PC-9 (cell line): ENCODE measurements around the gene METTL8. TPM values are rescaled to one million over a fixed set of nuclear protein-coding genes. Genes with fewer than 3 reads are reported as not detected.

Experiments
- BruUV-seq: library from RNA; stranded (reverse); fragments of 400-500 nt; replicated peaks from 2 replicates; lab custom pipeline; 2021; lab: Mats Ljungman, UMichigan
- CTCF ChIA-PET: fragments of 300-600 bp; sonication (Branson Sonifier 250); formaldehyde crosslinking; loops from one replicate; lab custom pipeline; 2022; ENCODE audit warnings: antibody characterized with exemption; lab: Charles Lee
- POLR2A ChIA-PET: fragments of 300-600 bp; sonication (Branson Sonifier 250); formaldehyde crosslinking; loops from one replicate; lab custom pipeline; 2022; ENCODE audit warnings: antibody characterized with exemption; ENCODE audit not compliant: unreplicated experiment; lab: Charles Lee
- DNase-seq, 2 experiments: peaks; one replicate each; pipeline versions ENCODE4 v3.0.0 to v3.0.0-alpha.2; 2015 to 2022; ENCODE audit warnings: mixed read lengths in 1 of 2
- H2AFZ ChIP-seq: fragments of 200-600 bp; sonication (generic); 2 replicates; pipeline ENCODE4 v1.8.1; 2017; ENCODE audit warnings: antibody characterized with exemption
- H3F3A ChIP-seq: fragments of 200-600 bp; sonication (generic); 2 replicates; pipeline ENCODE4 v1.8.1; 2017; ENCODE audit warnings: antibody characterized with exemption, mild to moderate bottlenecking, low read depth; ENCODE audit not compliant: insufficient read depth
- H3K27ac ChIP-seq: fragments of 200-600 bp; sonication (generic); 2 replicates; pipeline ENCODE4 v1.6.1; 2016; ENCODE audit warnings: mixed run types
- H3K27me3 ChIP-seq: fragments of 200-600 bp; sonication (generic); 2 replicates; pipeline ENCODE4 v1.6.1; 2016; ENCODE audit warnings: low read depth, mixed run types; ENCODE audit not compliant: insufficient read depth
- H3K36me3 ChIP-seq: fragments of 200-600 bp; sonication (generic); 2 replicates; pipeline ENCODE4 v1.6.1; 2016; ENCODE audit warnings: low read depth, mixed run types
- H3K4me1 ChIP-seq: fragments of 200-600 bp; sonication (generic); replicated peaks from 2 replicates; pipeline ENCODE4 v1.6.1; 2016; ENCODE audit warnings: mixed run types; ENCODE audit not compliant: insufficient read depth
- H3K4me2 ChIP-seq: fragments of 200-600 bp; sonication (generic); 2 replicates; pipeline ENCODE4 v1.6.1; 2017; ENCODE audit warnings: mixed run types
- H3K4me3 ChIP-seq: fragments of 200-600 bp; sonication (generic); 2 replicates; pipeline ENCODE4 v1.6.1; 2016; ENCODE audit warnings: mixed run types
- H3K79me2 ChIP-seq: fragments of 200-600 bp; sonication (generic); 2 replicates; pipeline ENCODE4 v1.6.1; 2017; ENCODE audit warnings: low read depth, mixed run types
- H3K9me2 ChIP-seq: fragments of 200-600 bp; sonication (generic); 2 replicates; pipeline ENCODE4 v1.8.1; 2017; ENCODE audit warnings: mild to moderate bottlenecking; ENCODE audit not compliant: insufficient read depth
- H3K9me3 ChIP-seq: fragments of 200-600 bp; sonication (generic); 2 replicates; pipeline ENCODE4 v1.8.1; 2016; ENCODE audit warnings: low read depth; ENCODE audit not compliant: insufficient read depth
- H4K20me1 ChIP-seq: fragments of 200-600 bp; sonication (generic); 2 replicates; pipeline ENCODE4 v1.8.1; 2017; ENCODE audit not compliant: insufficient read depth
- EZH2 ChIP-seq: fragments of 200-600 bp; sonication (generic); IDR thresholded peaks from 2 replicates; pipeline ENCODE4 v1.8.0; 2017; ENCODE audit warnings: antibody characterized with exemption, low read depth
- intact Hi-C: fragments of 100-400 bp; cut with micrococcal nuclease; formaldehyde crosslinking; loops from one replicate; pipeline ENCODE4 v1.10.0; 2022; ENCODE audit not compliant: unreplicated experiment
- total RNA-seq: library from RNA; stranded (reverse); gene quantifications from 2 replicates; pipeline ENCODE4 v1.2.3, GENCODE V29; 2021
- TF ChIP-seq, protein P1 (sequence below): fragments of 200-600 bp; sonication (generic); conservative IDR thresholded peaks from 2 replicates; pipeline ENCODE4 v1.6.1; 2017; ENCODE audit warnings: mixed run types, antibody characterized with exemption, mild to moderate bottlenecking, moderate library complexity

METTL8 gene
- total RNA-seq, 1 experiment from 2014 or later = 21.8 TPM

DNA sequence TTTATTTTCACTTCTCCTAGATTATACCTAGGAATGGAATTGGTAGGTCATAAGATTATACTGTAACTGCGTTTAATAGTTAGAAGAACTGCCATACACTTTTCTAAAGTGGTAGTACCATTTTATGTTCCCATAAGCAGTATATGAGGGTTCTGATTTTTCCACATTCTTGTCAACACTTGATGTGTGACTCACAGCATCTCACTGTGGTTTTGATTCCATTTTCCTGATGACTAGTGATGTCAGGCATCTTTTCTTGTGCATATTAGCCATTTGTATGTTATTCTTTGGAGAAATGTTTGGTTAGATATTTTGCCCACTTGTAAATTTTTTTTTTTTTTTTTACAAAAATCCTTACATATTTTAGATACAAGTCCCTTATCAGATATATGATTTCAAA is 2.5 kb upstream of the METTL8 start:
- POLR2A ChIA-PET = no interaction called here

DNA sequence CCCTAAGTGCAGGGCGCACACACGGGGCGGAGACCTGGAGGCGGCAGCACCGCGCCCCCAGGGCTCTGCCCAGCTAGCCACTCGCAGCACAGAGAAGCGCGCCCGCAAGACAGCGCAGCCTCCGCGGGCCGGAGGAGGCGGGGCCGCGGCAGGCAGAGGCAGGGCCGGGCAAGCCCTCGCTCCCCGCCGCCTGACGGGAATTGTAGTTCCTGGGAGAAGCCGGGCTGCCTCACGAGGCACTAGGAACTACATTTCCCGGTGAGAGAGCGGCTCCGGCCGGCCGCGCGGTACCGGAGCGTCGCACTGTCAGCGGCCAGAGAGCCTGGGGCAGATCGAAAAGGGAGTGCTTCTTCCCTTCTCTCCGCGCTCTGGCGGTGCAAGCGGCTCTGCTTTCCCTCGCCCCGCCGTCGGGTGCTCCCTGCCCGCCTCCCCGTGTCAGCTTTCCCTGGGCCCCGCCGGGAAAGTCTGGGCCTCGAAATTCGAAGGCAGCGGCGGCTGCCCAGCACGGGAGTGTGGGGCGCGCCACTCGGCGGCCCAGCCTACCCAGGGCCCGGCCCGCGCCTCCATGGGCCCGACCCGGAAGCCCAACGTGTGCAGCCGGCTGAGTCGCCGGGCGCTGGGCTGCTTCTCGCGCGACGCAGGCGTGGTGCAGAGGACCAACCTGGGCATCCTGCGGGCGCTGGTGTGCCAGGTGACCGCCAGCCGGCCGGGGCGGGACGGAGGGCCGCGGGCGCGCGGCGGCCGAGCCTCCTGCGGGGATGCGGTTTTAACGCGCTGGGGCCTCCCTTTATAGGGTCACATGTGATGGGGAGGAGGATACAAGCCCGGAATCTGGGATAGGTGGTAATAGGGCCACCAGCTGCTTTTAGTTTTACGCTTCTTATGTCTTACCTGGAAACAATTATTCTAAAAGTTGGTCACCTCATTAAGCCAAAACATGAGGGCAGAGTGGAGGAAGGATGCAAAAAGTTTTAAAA is 511 bp upstream of the METTL8 start, which contains the start of gene DCAF17:
Gene DCAF17 (plus strand): TSS at position 214 of the 977 bp plus-strand sequence. CDS start 352 bp downstream, at position 566.
- no peaks in the 10 kb centered on the region for H4K20me1 ChIP-seq
- peak within 1 kb of the TSS; percentile 87 for H3K4me2 ChIP-seq
- ChIA-PET POLR2A (interaction anchor here (0.5 to 0.6 kb wide), 5 partner anchors 143 to 1982 kb away, joined by 3 to 14 read pairs (median 4); no protein-coding TSS in a partner anchor), CTCF (interaction anchor here (1.1 kb wide), 1 partner anchor 95 kb away, joined by 4 read pairs; no protein-coding TSS in a partner anchor)
- intact Hi-C loops = loop anchor here (1.0 to 10.0 kb wide), 6 partner anchors 88 to 670 kb away; partner anchors contain the start of genes CYBRD1, DLX2 and GORASP2
- H3K9me3 ChIP-seq = no peaks in the 10 kb centered on the region
- TSS peak; percentile 55 for BruUV-seq
- H3F3A ChIP-seq = peaks cover 38% of the 10 kb centered on the region
- H3K9me2 ChIP-seq = no peaks in the 10 kb centered on the region
- TF ChIP-seq, protein P1, sequence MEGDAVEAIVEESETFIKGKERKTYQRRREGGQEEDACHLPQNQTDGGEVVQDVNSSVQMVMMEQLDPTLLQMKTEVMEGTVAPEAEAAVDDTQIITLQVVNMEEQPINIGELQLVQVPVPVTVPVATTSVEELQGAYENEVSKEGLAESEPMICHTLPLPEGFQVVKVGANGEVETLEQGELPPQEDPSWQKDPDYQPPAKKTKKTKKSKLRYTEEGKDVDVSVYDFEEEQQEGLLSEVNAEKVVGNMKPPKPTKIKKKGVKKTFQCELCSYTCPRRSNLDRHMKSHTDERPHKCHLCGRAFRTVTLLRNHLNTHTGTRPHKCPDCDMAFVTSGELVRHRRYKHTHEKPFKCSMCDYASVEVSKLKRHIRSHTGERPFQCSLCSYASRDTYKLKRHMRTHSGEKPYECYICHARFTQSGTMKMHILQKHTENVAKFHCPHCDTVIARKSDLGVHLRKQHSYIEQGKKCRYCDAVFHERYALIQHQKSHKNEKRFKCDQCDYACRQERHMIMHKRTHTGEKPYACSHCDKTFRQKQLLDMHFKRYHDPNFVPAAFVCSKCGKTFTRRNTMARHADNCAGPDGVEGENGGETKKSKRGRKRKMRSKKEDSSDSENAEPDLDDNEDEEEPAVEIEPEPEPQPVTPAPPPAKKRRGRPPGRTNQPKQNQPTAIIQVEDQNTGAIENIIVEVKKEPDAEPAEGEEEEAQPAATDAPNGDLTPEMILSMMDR = no peak; the same call in 1 of the 2 replicates
- TF ChIP-seq EZH2 = no peak
- peaks cover 25% of the 10 kb centered on the region for H3K4me1 ChIP-seq
- H3K27me3 ChIP-seq = no peaks in the 10 kb centered on the region
- H3K36me3 ChIP-seq = peaks cover 14% of the 10 kb centered on the region
- peak; percentile 95 to 98 for DNase-seq
- H3K27ac ChIP-seq = peak within 1 kb of the TSS; percentile 93
- peaks cover 73% of the 10 kb centered on the region for H3K79me2 ChIP-seq
- peak within 1 kb of the TSS; percentile 64 for H3K4me3 ChIP-seq
- H2AFZ ChIP-seq = peak within 1 kb of the TSS; percentile 86

More for the DNA sequence above, 2.5 kb upstream of the METTL8 start:
- peaks cover 21% of the 10 kb centered on the region for H3K36me3 ChIP-seq
- H2AFZ ChIP-seq = no peak overlapping the region
- BruUV-seq = no TSS peak
- no peaks in the 10 kb centered on the region for H3K9me3 ChIP-seq
- H3F3A ChIP-seq = peaks cover 38% of the 10 kb centered on the region
- H3K4me1 ChIP-seq = peaks cover 25% of the 10 kb centered on the region
- no peak for TF ChIP-seq EZH2
- TF ChIP-seq, protein P1 = no peak
- no peaks in the 10 kb centered on the region for H3K27me3 ChIP-seq
- no peak overlapping the region for H3K27ac ChIP-seq
- H3K4me2 ChIP-seq = peak overlapping the region; percentile 87
- peaks cover 56% of the 10 kb centered on the region for H3K79me2 ChIP-seq
- CTCF ChIA-PET = no interaction called here
- no peaks in the 10 kb centered on the region for H4K20me1 ChIP-seq
- intact Hi-C loops = loop anchor here (10.0 kb wide), 1 partner anchor 668 kb away; the partner anchor contains the start of gene DLX2
- no peaks in the 10 kb centered on the region for H3K9me2 ChIP-seq
- H3K4me3 ChIP-seq = no peak overlapping the region
- peak in 1 of 2 experiments; percentile 83 for DNase-seq
